SIG-M5 treated with dmso at 0.1 percent for 504 hours (cell line): ENCODE data around the gene WHAMM.

ENCODE experiments used
- DNase-seq: peaks from one replicate; lab custom pipeline; 2025; ENCODE audit not compliant: unreplicated experiment; lab: John Stamatoyannopoulos, UW

WHAMM gene

GRCh38 chr15:82833362-82833682 lies 23.9 kb downstream of the WHAMM start:
- no peak for DNase-seq

GRCh38 chr15:82835391-82835917 lies 26.0 kb downstream of the WHAMM start:
- no peak for DNase-seq

- DNase-seq, result no peak
These were observed 28.8 kb downstream of the WHAMM start for GRCh38 chr15:82838096-82838735.

GRCh38 chr15:82839136-82839535 lies 29.7 kb downstream of the WHAMM start:
- DNase-seq, result no peak

- no peak for DNase-seq
These were observed 30.7 kb downstream of the WHAMM start for GRCh38 chr15:82840166-82840565.

- DNase-seq, result peak; percentile 13
These were observed 34.1 kb downstream of the WHAMM start for GRCh38 chr15:82843566-82843965.

- no peak for DNase-seq
These were observed 36.3 kb downstream of the WHAMM start for GRCh38 chr15:82845686-82846085.

- no peak for DNase-seq
These were observed 37.2 kb downstream of the WHAMM start for GRCh38 chr15:82846621-82847020.

GRCh38 chr15:82847703-82848102 lies 38.3 kb downstream of the WHAMM start:
- DNase-seq, result no peak

GRCh38 chr15:82848241-82848993 lies 39.0 kb downstream of the WHAMM start:
- no peak for DNase-seq

GRCh38 chr15:82849556-82850512 lies 40.4 kb downstream of the WHAMM start:
- peak; percentile 79 for DNase-seq

- DNase-seq, result no peak
These were observed 41.3 kb downstream of the WHAMM start for GRCh38 chr15:82850731-82851130.

GRCh38 chr15:82851306-82851850 lies 42.0 kb downstream of the WHAMM start:
- no peak for DNase-seq

- DNase-seq, result no peak
These were observed 42.6 kb downstream of the WHAMM start for GRCh38 chr15:82851981-82852511.

- no peak for DNase-seq
These were observed 43.6 kb downstream of the WHAMM start for GRCh38 chr15:82852941-82853561.

- DNase-seq, result no peak
These were observed 45.1 kb downstream of the WHAMM start for GRCh38 chr15:82854554-82854953.

GRCh38 chr15:82855286-82856100 lies 46.1 kb downstream of the WHAMM start:
- no peak for DNase-seq

- no peak for DNase-seq
These were observed 47.2 kb downstream of the WHAMM start for GRCh38 chr15:82856397-82857170.

- no peak for DNase-seq
These were observed 49.5 kb downstream of the WHAMM start for GRCh38 chr15:82858932-82859331.
